Vagina (tissue), 2 donors: ENCODE measurements around the gene FERMT2. TPM values are rescaled to one million over a fixed set of nuclear protein-coding genes. Genes with fewer than 3 reads are reported as not detected.

Experiments
- DNase-seq, 2 donors: peaks; one replicate each; pipeline ENCODE4 v3.0.0-alpha.2; 2017; ENCODE audit errors: extremely low spot score in 2 of 2
- H3K27ac ChIP-seq: fragments of 200-600 bp; sonication (generic); one replicate; pipeline ENCODE4 v1.5.1; 2019
- H3K27me3 ChIP-seq: fragments of 200-600 bp; sonication (generic); one replicate; pipeline ENCODE4 v1.5.1; 2019
- H3K36me3 ChIP-seq, 2 donors: fragments of 200-600 bp; sonication (generic); one replicate each; pipeline ENCODE4 v1.5.1; 2017 to 2019
- H3K4me1 ChIP-seq: fragments of 200-600 bp; sonication (generic); one replicate; pipeline ENCODE4 v1.5.1; 2019
- H3K4me3 ChIP-seq, 2 donors: fragments of 200-600 bp; sonication (generic); 1 replicate in 1 of 2; 2 replicates in 1 of 2; pipeline ENCODE4 v1.5.1; 2016 to 2019
- H3K9me3 ChIP-seq: fragments of 200-600 bp; sonication (generic); one replicate; pipeline ENCODE4 v1.5.1; 2019
- CTCF ChIP-seq, 3 experiments: fragments of 450-650 bp in 2 of 3; fragments of 200-600 bp in 1 of 3; sonication (generic) in 1 of 3; IDR thresholded peaks; one replicate each; pipeline ENCODE4 v1.5.1; 2017 to 2019; ENCODE audit warnings: antibody characterized with exemption in 3 of 3, mild to moderate bottlenecking in 2 of 3, moderate library complexity in 2 of 3
- POLR2A ChIP-seq, 2 donors: fragments of 450-650 bp; IDR thresholded peaks; one replicate each; pipeline ENCODE4 v1.6.1; 2017; ENCODE audit warnings: antibody characterized with exemption in 2 of 2, mild to moderate bottlenecking in 2 of 2, moderate library complexity in 2 of 2
- POLR2AphosphoS5 ChIP-seq, 2 donors: sonication (generic); formaldehyde crosslinking; IDR thresholded peaks; one replicate each; pipeline ENCODE4 v1.9.0; 2017; ENCODE audit warnings: antibody characterized with exemption in 2 of 2, mild to moderate bottlenecking in 2 of 2, low read depth in 1 of 2; ENCODE audit not compliant: insufficient read depth in 1 of 2
- intact Hi-C: fragments of 100-400 bp; cut with DNase I; formaldehyde crosslinking; loops from one replicate; pipeline ENCODE4 v1.15.1; 2023
- total RNA-seq: library from RNA; depleted of rRNA; stranded (reverse); fragments of >200 nt; gene quantifications from one replicate; pipeline ENCODE4 v1.2.3, GENCODE V29; 2016

Gene FERMT2
- total RNA-seq, 1 donor from 2014 or later, result 70.2 TPM

DNA sequence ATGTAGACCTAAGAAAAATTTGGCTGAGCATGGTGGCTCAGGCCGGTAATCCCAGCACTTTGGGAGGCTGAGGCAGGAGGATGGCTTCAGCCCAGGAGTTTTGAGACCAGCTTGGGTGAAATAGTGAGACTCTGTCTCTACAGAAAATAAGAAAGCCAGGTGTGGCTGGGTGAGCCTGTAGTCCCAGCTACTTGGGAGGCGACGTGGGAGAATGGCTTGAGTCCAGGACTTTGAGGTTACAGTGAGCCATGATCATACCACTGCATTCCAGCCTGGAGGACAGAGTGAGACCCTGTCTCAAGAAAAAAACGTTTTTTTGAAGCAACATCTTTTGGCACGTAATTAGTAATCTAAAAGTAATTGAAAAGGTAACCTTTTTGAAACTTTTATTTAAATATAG is 70.9 kb downstream of the FERMT2 start:
- DNase-seq, result no peak
- Histone ChIP-seq H3K4me1 (peaks cover 10% of the 10 kb centered on the region), H3K9me3 (no peaks in the 10 kb centered on the region), H3K4me3 (no peak overlapping the region), H3K36me3 (peaks cover 0 to 28% of the 10 kb centered on the region in 2 donors), H3K27ac (no peak overlapping the region), H3K27me3 (no peaks in the 10 kb centered on the region)
- intact Hi-C loops, result no loop called here
- no peak for TF ChIP-seq POLR2AphosphoS5 (IDR thresholded peaks at IDR 0.05; ENCODE audit: insufficient read depth in 1 of 2, low read depth in 1 of 2)

- DNase-seq, result no peak
- H3K4me1 ChIP-seq, result peaks cover 10% of the 10 kb centered on the region
- no peak overlapping the region for H3K27ac ChIP-seq
- no peak for TF ChIP-seq CTCF (IDR thresholded peaks at IDR 0.05)
- TF ChIP-seq POLR2A (IDR thresholded peaks at IDR 0.05), result no peak
- no peak for TF ChIP-seq POLR2AphosphoS5 (IDR thresholded peaks at IDR 0.05; ENCODE audit: insufficient read depth in 1 of 2, low read depth in 1 of 2)
- intact Hi-C loops, result no loop called here
- no peak overlapping the region for H3K4me3 ChIP-seq
- peaks cover 0 to 29% of the 10 kb centered on the region in 2 donors for H3K36me3 ChIP-seq
- no peaks in the 10 kb centered on the region for H3K27me3 ChIP-seq
- H3K9me3 ChIP-seq, result no peaks in the 10 kb centered on the region
These were observed 71.9 kb downstream of the FERMT2 start for GRCh38 chr14:52878946-52879345.

GRCh38 chr14:52878469-52878868 is 72.4 kb downstream of the FERMT2 start:
- Histone ChIP-seq H3K4me3 (no peak overlapping the region), H3K36me3 (peaks cover 0 to 29% of the 10 kb centered on the region in 2 donors), H3K9me3 (no peaks in the 10 kb centered on the region), H3K27me3 (no peaks in the 10 kb centered on the region), H3K27ac (no peak overlapping the region), H3K4me1 (peaks cover 11% of the 10 kb centered on the region)
- no peak for DNase-seq
- TF ChIP-seq POLR2A (IDR thresholded peaks at IDR 0.05), result no peak
- TF ChIP-seq POLR2AphosphoS5 (IDR thresholded peaks at IDR 0.05; ENCODE audit: insufficient read depth in 1 of 2, low read depth in 1 of 2), result no peak
- TF ChIP-seq CTCF (IDR thresholded peaks at IDR 0.05), result no peak
- intact Hi-C loops, result no loop called here

DNA sequence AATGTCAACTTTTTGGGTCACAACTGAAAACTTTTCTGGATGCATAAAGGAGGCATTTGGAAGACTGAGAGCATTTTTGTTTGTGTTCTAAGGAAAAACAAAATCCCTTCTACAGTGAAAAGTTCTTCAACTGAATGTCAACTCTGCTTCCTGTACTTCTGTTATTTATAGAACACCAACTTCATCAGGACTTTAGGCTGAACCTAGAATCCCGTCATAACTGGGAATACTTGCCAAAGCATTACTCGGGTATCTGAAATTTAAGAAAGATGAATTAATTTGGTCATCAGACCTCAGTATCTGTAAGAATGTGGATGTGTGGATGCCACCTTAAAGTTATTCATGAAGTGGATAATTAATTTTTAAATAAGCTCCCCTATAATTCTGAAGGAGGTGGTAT is 73.2 kb downstream of the FERMT2 start:
- intact Hi-C loops, result no loop called here
- peaks cover 0 to 34% of the 10 kb centered on the region in 2 donors for H3K36me3 ChIP-seq

GRCh38 chr14:52876806-52877205 is 74.0 kb downstream of the FERMT2 start:
- TF ChIP-seq CTCF (IDR thresholded peaks at IDR 0.05) (no peak), POLR2A (IDR thresholded peaks at IDR 0.05) (no peak), POLR2AphosphoS5 (IDR thresholded peaks at IDR 0.05; ENCODE audit: insufficient read depth in 1 of 2, low read depth in 1 of 2) (no peak)
- Histone ChIP-seq H3K27ac (no peak overlapping the region), H3K36me3 (peaks cover 0 to 43% of the 10 kb centered on the region in 2 donors), H3K27me3 (no peaks in the 10 kb centered on the region), H3K4me3 (no peak overlapping the region), H3K9me3 (no peaks in the 10 kb centered on the region), H3K4me1 (peaks cover 20% of the 10 kb centered on the region)
- no peak for DNase-seq
- intact Hi-C loops, result no loop called here

More for the DNA sequence above, 73.2 kb downstream of the FERMT2 start:
- Histone ChIP-seq H3K4me1 (peaks cover 19% of the 10 kb centered on the region), H3K27me3 (no peaks in the 10 kb centered on the region), H3K27ac (no peak overlapping the region), H3K9me3 (no peaks in the 10 kb centered on the region), H3K4me3 (no peak overlapping the region)
- TF ChIP-seq POLR2A (IDR thresholded peaks at IDR 0.05) (no peak), CTCF (IDR thresholded peaks at IDR 0.05) (no peak), POLR2AphosphoS5 (IDR thresholded peaks at IDR 0.05; ENCODE audit: insufficient read depth in 1 of 2, low read depth in 1 of 2) (no peak)
- no peak for DNase-seq
